Nephron progenitor cell (in vitro differentiated cells): Measurements from ENCODE around the gene ALG6.
A peak's percentile ranks its signal among the peaks of the same experiment; 100 is the strongest.
"Not testable (repeated sequence)": the region's sequence is repeated elsewhere in the genome, so short reads cannot be mapped to it uniquely, and the experiment has no call there.

Experiments used
- DNase-seq: peaks from one replicate; pipeline ENCODE4 v3.0.0; 2021
- H3K27ac Mint-ChIP-seq: 2 replicates; pipeline ENCODE4 v1.8.0; 2021; ENCODE audit warnings: mild to moderate bottlenecking, moderate library complexity, mixed read lengths
- H3K27me3 Mint-ChIP-seq: 2 replicates; pipeline ENCODE4 v1.8.0; 2021; ENCODE audit warnings: mild to moderate bottlenecking, low read depth, mixed read lengths; ENCODE audit not compliant: poor library complexity
- H3K36me3 Mint-ChIP-seq: 2 replicates; pipeline ENCODE4 v1.8.0; 2021; ENCODE audit warnings: low read depth, mixed read lengths
- H3K4me1 Mint-ChIP-seq: 2 replicates; pipeline ENCODE4 v1.8.0; 2021; ENCODE audit warnings: mixed read lengths
- H3K4me3 Mint-ChIP-seq: 2 replicates; pipeline ENCODE4 v1.8.0; 2021; ENCODE audit warnings: mild to moderate bottlenecking, moderate library complexity, mixed read lengths
- H3K9me3 Mint-ChIP-seq: 2 replicates; pipeline ENCODE4 v1.8.0; 2021; ENCODE audit warnings: mild to moderate bottlenecking, moderate library complexity, mixed read lengths
- TF ChIP-seq, protein P1 (sequence below): fragments of 200-600 bp; sonication (generic); IDR thresholded peaks from 2 replicates; pipeline ENCODE4 v1.5.0; 2021; ENCODE audit warnings: antibody characterized with exemption

Gene ALG6

DNA sequence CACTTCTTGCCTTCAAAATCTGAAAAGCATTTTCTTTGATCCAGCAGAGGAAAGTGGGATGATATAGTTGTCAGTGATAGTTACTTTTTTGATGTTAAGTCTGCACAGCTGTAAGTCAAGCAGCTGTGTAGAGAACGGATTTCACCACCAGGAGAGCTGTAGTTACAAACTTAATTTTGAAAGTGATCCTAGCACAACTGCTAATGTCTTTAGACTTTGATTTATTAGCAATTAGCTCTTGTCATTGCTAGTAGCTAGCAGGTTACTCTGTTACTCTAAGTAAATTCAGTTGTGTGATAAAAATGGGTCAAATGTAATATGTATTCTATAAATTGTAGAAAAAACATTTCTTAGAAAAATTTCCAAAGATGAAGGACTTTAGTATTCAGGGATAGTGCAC is 46.0 kb downstream of the ALG6 start:
- Mint-ChIP-seq H3K9me3 (no peaks in the 10 kb centered on the region), H3K27me3 (no peaks in the 10 kb centered on the region), H3K36me3 (peaks cover under 1% of the 10 kb centered on the region), H3K27ac (no peak overlapping the region), H3K4me1 (no peaks in the 10 kb centered on the region), H3K4me3 (no peak overlapping the region)
- TF ChIP-seq, protein P1, sequence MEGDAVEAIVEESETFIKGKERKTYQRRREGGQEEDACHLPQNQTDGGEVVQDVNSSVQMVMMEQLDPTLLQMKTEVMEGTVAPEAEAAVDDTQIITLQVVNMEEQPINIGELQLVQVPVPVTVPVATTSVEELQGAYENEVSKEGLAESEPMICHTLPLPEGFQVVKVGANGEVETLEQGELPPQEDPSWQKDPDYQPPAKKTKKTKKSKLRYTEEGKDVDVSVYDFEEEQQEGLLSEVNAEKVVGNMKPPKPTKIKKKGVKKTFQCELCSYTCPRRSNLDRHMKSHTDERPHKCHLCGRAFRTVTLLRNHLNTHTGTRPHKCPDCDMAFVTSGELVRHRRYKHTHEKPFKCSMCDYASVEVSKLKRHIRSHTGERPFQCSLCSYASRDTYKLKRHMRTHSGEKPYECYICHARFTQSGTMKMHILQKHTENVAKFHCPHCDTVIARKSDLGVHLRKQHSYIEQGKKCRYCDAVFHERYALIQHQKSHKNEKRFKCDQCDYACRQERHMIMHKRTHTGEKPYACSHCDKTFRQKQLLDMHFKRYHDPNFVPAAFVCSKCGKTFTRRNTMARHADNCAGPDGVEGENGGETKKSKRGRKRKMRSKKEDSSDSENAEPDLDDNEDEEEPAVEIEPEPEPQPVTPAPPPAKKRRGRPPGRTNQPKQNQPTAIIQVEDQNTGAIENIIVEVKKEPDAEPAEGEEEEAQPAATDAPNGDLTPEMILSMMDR, result no peak
- no peak for DNase-seq

DNA sequence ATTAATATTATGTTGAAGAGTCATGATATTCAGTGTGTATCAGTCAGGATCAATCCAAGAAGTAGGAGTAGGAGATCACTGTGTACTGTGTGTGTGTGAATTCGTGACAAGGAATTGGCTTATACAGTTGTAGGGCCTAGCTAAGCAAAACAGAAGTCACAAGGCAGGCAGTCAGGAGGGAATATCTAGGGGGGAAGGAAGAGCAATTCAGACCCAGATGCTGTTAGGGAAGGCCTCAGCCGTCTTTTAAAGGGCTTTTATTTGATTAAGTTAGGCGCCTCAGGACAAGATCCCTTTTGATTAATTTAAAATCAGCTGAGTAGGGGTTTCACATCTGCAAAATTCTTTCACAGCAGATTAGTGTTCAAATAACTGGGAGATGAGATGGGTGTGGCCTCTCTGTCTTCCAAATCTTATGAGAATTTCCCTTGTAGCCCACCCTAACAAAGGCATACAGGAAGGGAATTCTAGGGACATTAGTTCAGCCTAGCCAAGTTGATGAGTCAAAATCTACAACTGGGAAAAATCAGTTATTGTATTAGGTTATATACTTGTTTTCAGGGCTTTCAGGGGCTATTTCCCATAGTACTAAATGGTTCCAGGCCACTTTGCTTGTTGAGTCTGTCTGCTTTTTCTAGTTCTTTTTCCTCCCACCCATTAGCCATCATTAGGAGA is 47.4 kb downstream of the ALG6 start:
- Mint-ChIP-seq H3K27ac (peak overlapping the region; percentile 57), H3K4me1 (no peaks in the 10 kb centered on the region), H3K9me3 (no peaks in the 10 kb centered on the region), H3K36me3 (peaks cover 4% of the 10 kb centered on the region), H3K27me3 (no peaks in the 10 kb centered on the region), H3K4me3 (no peak overlapping the region)
- TF ChIP-seq, protein P1, result no peak
- no peak for DNase-seq

DNA sequence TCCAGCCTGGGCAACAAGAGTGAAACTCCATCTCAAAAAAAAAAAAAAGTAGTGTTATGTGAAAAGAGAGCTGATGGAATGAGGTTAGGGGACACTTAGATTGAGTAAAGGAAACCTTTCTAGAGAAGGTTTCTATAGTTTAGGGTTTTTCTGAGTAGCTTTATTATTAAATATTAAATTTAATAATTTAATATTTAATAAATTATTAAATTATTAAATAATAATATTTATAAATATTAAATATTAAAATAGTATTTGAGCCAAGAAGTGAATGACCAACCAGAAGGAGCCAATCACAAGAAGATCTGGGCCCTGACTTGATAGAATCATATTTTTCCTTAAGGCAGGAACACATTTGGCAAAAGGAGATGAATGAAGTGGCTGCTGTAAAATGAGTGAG is 50.7 kb downstream of the ALG6 start:
- no peak overlapping the region for H3K27ac Mint-ChIP-seq
- no peak for DNase-seq

DNA sequence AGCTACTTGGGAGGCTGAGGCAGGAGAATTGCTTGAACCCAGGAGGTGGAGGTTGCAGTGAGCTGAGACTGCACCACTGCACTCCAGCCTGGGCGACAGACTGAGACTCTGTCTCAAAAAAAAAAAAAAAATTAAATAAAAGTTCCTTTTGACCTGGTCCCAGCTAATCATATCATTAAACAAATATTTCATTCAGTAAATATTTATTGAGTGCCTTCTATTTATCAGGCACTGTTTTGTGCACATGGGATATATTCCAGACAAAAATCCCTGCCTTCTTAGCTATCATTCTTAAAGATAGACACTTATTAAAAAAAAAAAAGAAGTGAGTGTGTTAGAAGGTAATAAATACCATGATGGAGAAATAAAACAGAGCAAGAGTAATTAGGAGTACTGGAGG is 53.3 kb downstream of the ALG6 start:
- H3K27ac Mint-ChIP-seq, result peak overlapping the region; percentile 67
- not testable (repeated sequence) for DNase-seq

More for the DNA sequence above, 50.7 kb downstream of the ALG6 start:
- Mint-ChIP-seq H3K27me3 (no peaks in the 10 kb centered on the region), H3K36me3 (peaks cover 14% of the 10 kb centered on the region), H3K9me3 (no peaks in the 10 kb centered on the region), H3K4me1 (no peaks in the 10 kb centered on the region), H3K4me3 (no peak overlapping the region)
- TF ChIP-seq, protein P1, result no peak

DNA sequence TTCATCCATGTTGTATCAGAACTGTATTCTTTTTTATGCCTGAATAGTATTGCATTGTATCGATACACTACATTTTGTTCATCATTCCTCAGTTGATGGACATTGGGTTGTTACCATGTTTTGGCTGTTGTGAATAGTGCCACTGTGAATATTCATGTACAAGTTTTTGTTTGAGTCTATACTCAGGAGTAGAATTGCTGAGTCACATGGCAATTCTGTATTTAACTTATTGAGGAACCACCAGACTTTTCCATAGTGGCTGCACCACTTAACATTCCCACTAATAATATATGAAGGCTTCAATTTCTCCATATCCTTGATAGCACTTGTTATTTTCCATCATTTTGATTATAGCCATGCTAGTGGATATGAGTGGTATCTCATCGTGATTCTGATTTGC is 56.2 kb downstream of the ALG6 start:
- H3K9me3 Mint-ChIP-seq, result no peaks in the 10 kb centered on the region
- H3K4me1 Mint-ChIP-seq, result no peaks in the 10 kb centered on the region
- TF ChIP-seq, protein P1, result no peak
- H3K36me3 Mint-ChIP-seq, result peaks cover 21% of the 10 kb centered on the region
- no peak overlapping the region for H3K4me3 Mint-ChIP-seq
- no peak for DNase-seq
- H3K27ac Mint-ChIP-seq, result no peak overlapping the region
- H3K27me3 Mint-ChIP-seq, result no peaks in the 10 kb centered on the region

More for the DNA sequence above, 53.3 kb downstream of the ALG6 start:
- H3K27me3 Mint-ChIP-seq, H3K4me1 Mint-ChIP-seq, H3K9me3 Mint-ChIP-seq, H3K4me3 Mint-ChIP-seq: not testable (repeated sequence)
- H3K36me3 Mint-ChIP-seq, result peaks cover 19% of the 10 kb centered on the region

DNA sequence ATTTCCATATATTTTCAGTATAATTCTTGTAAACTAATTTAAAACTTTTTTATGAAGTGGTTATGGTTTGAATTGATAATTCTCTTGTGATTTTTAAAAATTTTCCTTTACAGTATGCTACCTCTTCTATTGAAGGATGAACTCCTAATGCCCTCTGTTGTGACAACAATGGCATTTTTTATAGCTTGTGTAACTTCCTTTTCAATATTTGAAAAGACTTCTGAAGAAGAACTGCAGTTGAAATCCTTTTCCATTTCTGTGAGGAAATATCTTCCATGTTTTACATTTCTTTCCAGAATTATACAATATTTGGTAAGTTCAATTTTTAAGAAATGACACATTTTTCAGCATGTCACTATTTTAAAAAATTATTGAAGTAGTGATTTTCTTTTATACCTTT is 61.4 kb downstream of the ALG6 start:
- DNase-seq, result no peak
- TF ChIP-seq, protein P1, result no peak
- no peak overlapping the region for H3K27ac Mint-ChIP-seq
- peaks cover 35% of the 10 kb centered on the region for H3K9me3 Mint-ChIP-seq
- no peaks in the 10 kb centered on the region for H3K27me3 Mint-ChIP-seq
- H3K4me1 Mint-ChIP-seq, result no peaks in the 10 kb centered on the region
- peaks cover 44% of the 10 kb centered on the region for H3K36me3 Mint-ChIP-seq
- H3K4me3 Mint-ChIP-seq, result no peak overlapping the region
